Esophagus mucosa (tissue), 1 donor: ENCODE data around the gene TBC1D5. TPM values are rescaled to one million over a fixed set of nuclear protein-coding genes. Genes with fewer than 3 reads are reported as not detected.
"Not testable (repeated sequence)": the region's sequence is repeated elsewhere in the genome, so short reads cannot be mapped to it uniquely, and the experiment has no call there.

Experiments used
- ATAC-seq: fragments of 200-7000 bp; cut with Tn5 transposase; one replicate; pipeline ENCODE4 v1.9.1; 2020
- total RNA-seq: library from RNA; stranded (reverse); gene quantifications from one replicate; pipeline ENCODE4 v1.2.4, GENCODE V29; 2023
- donor health status: DM: yes; HTN: yes; CAD: no.

TBC1D5 gene
- total RNA-seq, 1 donor from 2014 or later, result 27.6 TPM

DNA sequence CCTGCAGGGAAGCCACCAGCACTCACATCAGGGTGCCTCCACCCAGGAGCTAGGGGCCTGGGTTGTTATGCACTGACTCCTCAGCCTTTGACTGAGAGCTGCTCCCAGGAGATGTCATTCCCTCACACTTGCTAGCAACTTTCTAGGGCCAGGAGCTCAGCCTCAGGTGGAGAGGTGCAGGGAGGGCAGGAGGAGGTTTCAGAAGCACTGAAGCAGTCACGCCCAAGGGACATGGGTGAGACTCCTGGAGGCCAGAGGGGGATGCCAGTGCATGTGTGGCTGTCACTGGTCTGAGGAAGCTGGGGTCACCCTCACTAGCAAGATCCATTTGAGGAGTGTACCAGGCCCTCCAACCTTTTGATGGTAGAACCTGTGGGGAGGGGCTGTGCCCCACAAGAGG is 586.5 kb downstream of the TBC1D5 start:
- ATAC-seq, result no peak

DNA sequence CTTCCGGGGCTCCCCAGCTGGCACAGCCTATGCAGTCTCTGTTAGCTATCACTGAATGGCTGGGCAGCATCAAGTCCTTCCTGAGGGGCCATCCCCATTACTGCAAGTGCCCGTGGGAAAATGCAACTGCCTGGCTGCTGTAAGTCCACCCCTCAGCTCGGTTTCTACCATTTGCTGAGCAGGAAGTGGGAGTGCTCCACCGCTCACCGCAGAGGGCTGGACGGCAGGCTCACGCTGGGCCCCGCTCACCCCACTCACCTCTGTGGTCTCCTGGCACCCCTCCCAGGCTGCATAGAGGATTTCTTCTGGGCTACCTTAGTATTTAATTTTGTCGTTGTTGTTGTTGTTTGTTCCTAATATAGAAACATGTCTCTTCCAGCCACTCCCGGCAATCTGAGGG is 587.5 kb downstream of the TBC1D5 start:
- ATAC-seq, result no peak

GRCh38 chr3:17154221-17154620 is 588.2 kb downstream of the TBC1D5 start:
- ATAC-seq, result no peak

DNA sequence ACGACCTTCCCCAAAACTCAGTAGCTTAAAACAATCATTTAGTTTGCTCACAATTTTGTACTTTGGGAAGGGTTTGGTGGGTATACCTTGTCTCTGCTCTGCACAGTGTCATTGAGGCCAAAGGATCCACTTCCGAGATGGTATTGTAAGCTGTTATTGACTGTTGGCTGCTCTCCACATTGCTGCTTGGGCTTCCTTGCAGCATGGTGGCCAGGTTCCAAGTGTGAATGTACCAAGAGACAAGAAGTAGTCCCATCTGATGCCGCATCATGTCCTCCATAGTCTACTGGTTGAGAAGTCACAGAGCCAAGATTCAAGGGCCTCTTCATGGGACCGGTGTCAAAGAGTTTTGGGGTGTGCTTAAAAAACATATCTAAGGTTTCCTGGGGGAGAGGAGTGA is 589.2 kb downstream of the TBC1D5 start:
- no peak for ATAC-seq

- peak; percentile 17 for ATAC-seq
These were observed 590.6 kb downstream of the TBC1D5 start for GRCh38 chr3:17151598-17152373.

GRCh38 chr3:17149076-17149475 is 593.4 kb downstream of the TBC1D5 start:
- no peak for ATAC-seq

GRCh38 chr3:17144665-17144993 is 597.8 kb downstream of the TBC1D5 start:
- no peak for ATAC-seq

DNA sequence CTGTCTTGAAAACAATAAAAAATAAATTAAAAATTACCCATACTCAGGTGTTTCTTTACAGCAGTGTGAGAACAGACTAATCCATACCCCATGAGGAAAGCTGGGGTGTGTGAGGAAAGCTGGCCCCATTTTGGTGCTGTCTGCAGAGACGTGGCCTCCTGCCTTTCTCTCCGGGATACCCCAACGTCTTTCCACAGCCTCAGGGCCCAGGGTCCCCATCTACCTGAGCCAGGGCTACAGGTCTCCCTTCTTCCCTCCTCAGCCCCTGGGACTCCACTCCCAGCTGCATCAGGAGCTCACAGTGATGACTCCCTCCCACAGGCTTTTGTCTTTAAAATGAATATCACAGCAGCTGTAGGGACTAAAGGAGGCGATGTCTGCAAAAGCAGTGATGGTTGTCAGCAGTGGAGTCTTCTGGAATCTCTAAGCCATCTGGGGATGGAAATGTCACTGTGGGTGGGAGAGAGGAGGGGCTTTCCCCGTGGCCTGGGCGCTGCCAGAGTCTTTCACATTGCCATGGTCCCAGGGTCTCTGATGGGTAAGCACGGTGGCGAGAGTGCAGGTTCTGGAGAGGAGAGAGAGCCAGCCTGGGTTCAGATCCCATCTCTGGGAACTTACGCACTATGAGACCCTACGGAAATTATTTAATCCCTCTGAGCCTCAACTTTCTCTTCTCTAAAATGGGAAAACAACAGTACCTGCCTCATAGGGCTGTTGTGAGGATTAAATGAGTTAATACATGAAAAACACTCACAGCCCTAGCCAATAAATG is 598.4 kb downstream of the TBC1D5 start:
- no peak for ATAC-seq

- ATAC-seq, result no peak
These were observed 599.9 kb downstream of the TBC1D5 start for GRCh38 chr3:17142516-17142915.

DNA sequence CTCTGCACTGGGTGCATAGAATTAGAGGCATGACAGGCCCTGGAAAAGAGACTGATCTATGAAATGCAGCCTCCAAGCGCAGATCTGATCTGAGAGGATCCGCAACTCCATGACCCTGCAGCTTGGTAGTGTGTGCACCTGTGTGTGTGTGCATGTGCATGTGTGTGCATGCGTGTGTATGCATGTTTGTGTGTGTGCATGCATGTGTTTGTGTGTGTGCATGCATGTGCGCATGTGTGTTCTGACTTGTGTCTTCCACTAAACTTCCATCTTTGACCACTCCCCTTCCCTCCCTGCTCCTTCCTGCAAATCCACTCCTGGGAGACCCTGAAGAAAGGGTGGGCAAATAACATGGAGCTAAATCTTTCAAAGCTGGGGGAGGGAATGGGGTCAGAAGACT is 600.7 kb downstream of the TBC1D5 start:
- ATAC-seq, result no peak

DNA sequence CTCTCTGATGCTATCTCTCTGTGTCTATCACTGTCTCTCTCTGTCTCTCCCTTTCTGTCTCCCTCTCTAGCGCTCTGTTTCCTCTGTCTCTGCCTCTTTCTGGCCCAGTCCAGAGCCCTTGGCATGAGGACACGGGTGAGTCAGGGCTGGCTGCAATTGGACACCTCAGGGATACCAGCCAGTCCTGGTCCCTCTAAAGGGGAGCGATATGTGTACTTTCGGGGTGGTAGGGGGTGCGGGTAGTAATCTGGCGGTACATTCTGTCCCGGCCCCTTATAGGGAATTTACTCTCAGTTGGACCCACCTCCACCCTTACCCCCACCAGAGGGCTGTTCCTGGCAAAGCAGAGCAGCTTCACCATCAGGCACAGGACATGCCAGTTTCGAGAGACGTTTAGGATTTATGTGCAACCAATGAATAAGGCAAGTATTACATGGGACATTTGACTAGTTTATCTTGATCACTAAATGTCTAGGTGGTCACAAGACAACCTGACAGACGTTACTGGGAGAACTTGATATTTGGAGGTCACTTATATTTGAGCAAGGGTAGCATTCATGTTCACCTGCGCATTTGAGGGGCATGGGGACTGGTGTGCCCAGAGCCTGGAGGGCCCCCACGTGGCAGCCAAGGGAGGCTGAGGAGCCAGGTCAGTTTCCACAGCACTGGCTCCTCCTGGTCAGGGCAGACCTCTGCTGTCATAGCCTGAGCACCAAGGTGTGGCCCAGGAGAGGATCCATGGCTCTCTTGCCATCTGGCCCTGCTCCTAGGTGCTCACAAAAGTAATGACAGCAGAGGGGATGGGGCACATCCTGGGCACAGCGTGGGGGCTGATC is 601.5 kb downstream of the TBC1D5 start:
- no peak for ATAC-seq

GRCh38 chr3:17138246-17139039 is 604.0 kb downstream of the TBC1D5 start:
- no peak for ATAC-seq

- ATAC-seq, result no peak
These were observed 605.1 kb downstream of the TBC1D5 start for GRCh38 chr3:17137321-17137826.

- ATAC-seq, result no peak
These were observed 606.2 kb downstream of the TBC1D5 start for GRCh38 chr3:17136136-17136721.

GRCh38 chr3:17135696-17136095 is 606.7 kb downstream of the TBC1D5 start:
- no peak for ATAC-seq

GRCh38 chr3:17133632-17134545 is 608.5 kb downstream of the TBC1D5 start:
- ATAC-seq, result no peak

GRCh38 chr3:17132286-17133115 is 609.9 kb downstream of the TBC1D5 start:
- ATAC-seq, result no peak

- ATAC-seq, result no peak
These were observed 611.5 kb downstream of the TBC1D5 start for GRCh38 chr3:17130956-17131355.

GRCh38 chr3:17129556-17129955 is 612.9 kb downstream of the TBC1D5 start:
- ATAC-seq, result no peak

- not testable (repeated sequence) for ATAC-seq
These were observed 613.8 kb downstream of the TBC1D5 start for GRCh38 chr3:17128671-17129070.
